HG03575 (cell line): Measurements from ENCODE around the gene FOXP1.

ENCODE experiments used
- ATAC-seq: cut with Tn5 transposase; IDR thresholded peaks from one replicate; pipeline ENCODE4 v1.9.1; 2021; ENCODE audit not compliant: unreplicated experiment, insufficient number of reproducible peaks, low FRiP score; ENCODE audit errors: extremely low read depth

The FOXP1 gene

GRCh38 chr3:71423151-71423906 is 160.2 kb downstream of the FOXP1 start:
- ATAC-seq = no peak

- ATAC-seq = peak; percentile 91
Measured at GRCh38 chr3:71421820-71422566, 161.5 kb downstream of the FOXP1 start.

- peak; percentile 19 for ATAC-seq
Measured at GRCh38 chr3:71421475-71421819, 162.1 kb downstream of the FOXP1 start.

DNA sequence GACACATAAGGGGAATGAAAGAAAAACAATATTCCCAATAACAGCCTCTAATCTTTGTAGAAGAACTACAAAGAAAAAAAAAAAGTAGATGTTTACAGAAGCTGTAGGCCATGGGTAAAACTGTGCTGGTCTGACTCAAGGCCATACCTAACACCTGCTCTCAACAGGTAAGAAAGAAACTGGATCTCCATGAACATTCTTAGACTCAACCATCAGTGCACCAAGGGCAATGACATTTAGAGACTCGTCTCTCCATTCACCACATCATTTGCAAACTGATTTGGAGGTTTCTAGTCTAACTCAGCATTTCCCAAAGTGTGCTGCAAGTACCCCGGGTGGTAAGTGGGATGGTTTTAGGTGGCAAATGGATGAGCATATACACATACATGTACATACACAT is 164.2 kb downstream of the FOXP1 start:
- no peak for ATAC-seq

DNA sequence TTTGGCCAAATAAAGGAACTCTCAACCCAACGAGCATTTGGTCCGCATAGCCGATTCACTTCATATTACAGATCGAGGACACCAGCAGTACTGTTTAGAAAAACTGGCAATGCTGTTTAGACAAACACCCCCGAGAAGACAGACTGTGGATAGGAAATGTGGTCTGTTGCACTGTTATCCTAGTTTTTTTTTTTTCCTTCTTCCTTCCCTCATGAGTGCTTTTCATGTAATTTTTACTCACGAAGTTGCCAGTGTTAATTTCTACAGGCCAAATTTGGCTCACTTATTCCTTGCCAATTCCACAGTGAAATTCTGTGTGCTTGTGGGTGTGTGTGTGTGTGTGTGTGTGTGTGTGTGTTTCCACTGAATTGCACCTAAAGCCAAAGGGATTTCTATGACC is 165.7 kb downstream of the FOXP1 start:
- no peak for ATAC-seq

DNA sequence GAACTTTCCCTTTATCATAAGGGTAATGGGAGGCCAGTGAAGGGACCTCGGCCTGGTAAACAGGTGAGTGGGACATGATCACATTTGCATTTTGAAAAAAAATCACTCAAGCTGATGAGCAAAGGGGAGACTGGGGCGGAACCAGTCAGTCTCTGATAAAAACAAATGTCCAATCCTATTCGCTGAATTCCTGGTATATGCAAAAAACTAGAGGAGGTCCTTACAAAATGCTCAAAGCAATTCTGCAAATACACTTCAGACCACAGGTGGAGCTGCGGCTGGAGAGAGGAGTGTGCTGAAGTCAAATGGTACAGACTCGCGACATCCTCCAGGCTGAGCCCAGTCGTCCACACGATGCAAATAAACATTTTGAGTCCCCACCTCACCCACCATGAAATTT is 166.7 kb downstream of the FOXP1 start:
- ATAC-seq = no peak

GRCh38 chr3:71415681-71416122 is 167.8 kb downstream of the FOXP1 start:
- ATAC-seq = no peak

GRCh38 chr3:71414189-71414927 is 169.2 kb downstream of the FOXP1 start:
- ATAC-seq = no peak

- ATAC-seq = no peak
Measured at GRCh38 chr3:71413572-71413971, 170.0 kb downstream of the FOXP1 start.

GRCh38 chr3:71409352-71409751 is 174.2 kb downstream of the FOXP1 start:
- ATAC-seq = no peak

GRCh38 chr3:71408903-71409302 is 174.6 kb downstream of the FOXP1 start:
- ATAC-seq = no peak

- no peak for ATAC-seq
Measured at GRCh38 chr3:71407823-71408222, 175.7 kb downstream of the FOXP1 start.

- no peak for ATAC-seq
Measured at GRCh38 chr3:71406972-71407810, 176.3 kb downstream of the FOXP1 start.

GRCh38 chr3:71402911-71403310 is 180.6 kb downstream of the FOXP1 start:
- ATAC-seq = no peak

DNA sequence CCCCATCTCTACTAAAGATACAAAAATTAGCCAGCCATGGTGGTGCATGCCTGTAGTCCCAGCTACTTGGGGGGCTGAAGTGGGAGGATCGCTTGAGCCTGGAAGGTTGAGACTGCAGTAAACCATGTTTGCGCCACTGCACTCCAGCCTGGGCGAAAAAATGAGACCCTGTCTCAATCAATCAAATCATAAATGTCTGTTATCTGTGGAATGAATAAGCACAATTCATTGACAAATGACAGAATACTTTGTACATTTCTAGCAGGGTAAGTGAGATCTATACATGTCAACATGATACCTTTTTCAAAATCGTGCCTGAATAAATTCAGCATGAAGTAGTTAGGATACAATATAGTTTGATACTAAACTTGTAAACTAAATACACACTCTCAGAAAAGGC is 181.2 kb downstream of the FOXP1 start:
- ATAC-seq = no peak

GRCh38 chr3:71401695-71402231 is 181.8 kb downstream of the FOXP1 start:
- no peak for ATAC-seq

- ATAC-seq = no peak
Measured at GRCh38 chr3:71400986-71401451, 182.5 kb downstream of the FOXP1 start.

GRCh38 chr3:71399478-71399877 is 184.1 kb downstream of the FOXP1 start:
- ATAC-seq = no peak
